Measurements from ENCODE around the gene ARID3B.

Gene ARID3B

DNA sequence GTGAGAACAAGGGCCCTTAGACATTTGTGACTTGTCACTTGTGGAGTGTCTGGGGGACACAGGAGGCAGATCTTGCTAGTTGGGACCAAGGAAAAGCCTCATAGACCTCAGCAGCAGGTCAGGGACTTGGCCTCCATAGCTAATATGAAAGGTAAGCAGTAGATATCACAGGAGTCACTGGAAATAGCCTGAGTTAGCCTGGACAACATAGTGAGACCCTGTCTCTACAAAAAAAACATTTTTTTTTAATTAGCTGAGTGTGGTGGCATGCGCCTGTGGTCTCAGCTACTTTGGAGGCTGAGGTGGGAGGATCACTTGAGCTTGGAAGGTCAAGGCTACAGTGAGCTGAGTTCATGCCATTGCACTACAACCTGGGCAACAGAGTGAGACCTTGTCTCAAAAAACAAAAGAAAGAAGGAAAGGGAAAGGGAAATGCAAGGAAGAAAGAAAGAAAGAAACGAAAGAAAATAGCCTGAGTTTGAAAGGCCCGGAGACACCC, 37.5 kb downstream of the ARID3B start:
- H3K27me3 ChIP-seq (ENCODE audit: control insufficient read depth, insufficient read depth, low read length): no peaks in the 10 kb centered on the region
- H3K4me1 ChIP-seq (ENCODE audit: control insufficient read depth, insufficient read depth, low read length): no peaks in the 10 kb centered on the region
- H3K9me3 ChIP-seq (ENCODE audit: control insufficient read depth, insufficient read depth, low read length): no peaks in the 10 kb centered on the region
- H3K9ac ChIP-seq (ENCODE audit: low read depth, low read length): no peak overlapping the region
- peaks cover 21% of the 10 kb centered on the region for H3K36me3 ChIP-seq (ENCODE audit: control insufficient read depth, insufficient read depth, low read length)
- no peak overlapping the region for H3K4me3 ChIP-seq (ENCODE audit: low read depth, low read length)

DNA sequence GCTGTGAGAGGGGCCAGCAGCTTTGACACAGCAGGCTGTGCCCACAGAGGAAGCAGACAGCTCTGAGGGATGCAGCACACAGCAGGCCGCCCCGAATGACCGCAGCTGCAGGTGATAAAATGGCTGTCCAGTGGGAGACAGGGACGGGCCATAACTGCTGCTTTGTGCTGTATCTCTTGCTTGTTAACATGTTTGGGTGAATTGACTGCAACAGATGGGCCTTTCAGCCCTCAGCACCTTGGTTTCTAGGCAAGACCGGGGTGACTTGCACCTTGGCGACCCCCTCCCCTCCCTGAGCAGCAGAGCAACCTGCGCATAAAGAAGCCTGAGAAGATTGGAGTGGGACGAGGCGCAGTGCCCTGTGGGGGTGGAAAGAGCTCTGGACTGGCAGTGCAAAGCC, 38.0 kb downstream of the ARID3B start:
- no peak overlapping the region for H3K9ac ChIP-seq (ENCODE audit: low read depth, low read length)
- no peaks in the 10 kb centered on the region for H3K27me3 ChIP-seq (ENCODE audit: control insufficient read depth, insufficient read depth, low read length)
- no peaks in the 10 kb centered on the region for H3K9me3 ChIP-seq (ENCODE audit: control insufficient read depth, insufficient read depth, low read length)
- H3K4me3 ChIP-seq (ENCODE audit: low read depth, low read length): no peak overlapping the region
- no peaks in the 10 kb centered on the region for H3K4me1 ChIP-seq (ENCODE audit: control insufficient read depth, insufficient read depth, low read length)
- H3K36me3 ChIP-seq (ENCODE audit: control insufficient read depth, insufficient read depth, low read length): peaks cover 18% of the 10 kb centered on the region

DNA sequence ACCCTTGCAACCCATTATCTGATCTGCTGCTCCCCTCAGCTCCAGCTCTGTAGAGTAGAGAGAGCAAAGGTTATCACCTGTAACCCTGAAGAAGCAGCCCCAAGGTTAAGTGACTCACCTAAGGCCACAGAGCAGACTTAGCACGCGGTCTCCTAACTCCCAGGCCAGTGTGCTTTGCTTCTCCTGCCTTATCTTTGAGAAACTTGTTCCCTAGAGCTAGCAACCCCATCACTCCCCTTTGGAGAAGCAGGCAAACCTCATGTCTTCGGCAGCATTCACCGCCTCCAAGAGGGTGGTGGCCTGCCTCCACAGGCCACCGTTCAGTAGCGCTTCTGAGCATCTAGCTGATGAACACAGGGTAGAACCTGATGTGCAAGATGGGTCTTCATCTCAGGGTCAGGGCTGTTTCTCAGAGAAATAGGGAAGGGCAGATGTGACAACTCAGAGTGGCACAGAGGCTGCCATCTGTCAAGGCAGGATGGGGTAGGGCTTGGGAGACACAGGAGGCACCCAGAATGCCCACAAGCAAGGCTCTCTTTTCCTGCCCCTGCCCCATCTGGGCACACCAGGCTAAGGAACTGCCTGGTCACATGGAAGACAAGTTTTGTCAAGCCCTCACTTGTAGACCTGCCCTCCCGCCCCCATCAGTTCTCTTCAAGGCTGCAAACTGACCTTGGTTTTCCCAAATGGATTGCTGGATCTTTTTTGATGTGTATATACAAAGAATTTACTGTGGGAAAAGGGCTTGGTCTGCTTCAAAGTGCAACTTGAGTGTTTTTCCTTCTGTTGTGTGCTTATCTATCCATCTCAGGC, 39.7 kb downstream of the ARID3B start:
- Histone ChIP-seq H3K4me1 (ENCODE audit: control insufficient read depth, insufficient read depth, low read length) (no peaks in the 10 kb centered on the region), H3K4me3 (ENCODE audit: low read depth, low read length) (no peak overlapping the region), H3K36me3 (ENCODE audit: control insufficient read depth, insufficient read depth, low read length) (peaks cover 6% of the 10 kb centered on the region), H3K27me3 (ENCODE audit: control insufficient read depth, insufficient read depth, low read length) (no peaks in the 10 kb centered on the region), H3K9ac (ENCODE audit: low read depth, low read length) (no peak overlapping the region), H3K9me3 (ENCODE audit: control insufficient read depth, insufficient read depth, low read length) (no peaks in the 10 kb centered on the region)

DNA sequence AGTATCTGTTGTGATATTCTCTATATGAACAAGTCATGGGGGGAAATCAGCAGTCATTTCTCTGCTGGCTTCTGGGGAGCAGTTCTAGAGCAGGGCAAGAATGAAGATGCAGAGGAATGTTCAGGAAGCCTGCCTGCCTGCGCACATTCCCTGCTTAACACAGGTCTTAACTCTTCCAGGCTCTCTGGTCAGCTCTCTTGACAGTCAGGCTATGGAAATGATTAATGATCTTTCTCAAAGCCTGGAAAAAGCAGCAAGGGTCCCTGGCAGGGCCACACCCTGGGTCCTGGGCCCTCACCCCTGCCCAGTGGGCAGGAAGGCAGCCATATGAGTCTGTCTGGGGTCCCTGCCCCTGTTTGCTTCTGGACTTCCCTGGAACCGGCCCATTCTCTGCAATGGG, 43.2 kb downstream of the ARID3B start:
- Histone ChIP-seq H3K9ac (ENCODE audit: low read depth, low read length) (no peak overlapping the region), H3K4me3 (ENCODE audit: low read depth, low read length) (no peak overlapping the region), H3K27me3 (ENCODE audit: control insufficient read depth, insufficient read depth, low read length) (no peaks in the 10 kb centered on the region), H3K4me1 (ENCODE audit: control insufficient read depth, insufficient read depth, low read length) (no peaks in the 10 kb centered on the region), H3K36me3 (ENCODE audit: control insufficient read depth, insufficient read depth, low read length) (peaks cover 7% of the 10 kb centered on the region), H3K9me3 (ENCODE audit: control insufficient read depth, insufficient read depth, low read length) (no peaks in the 10 kb centered on the region)

DNA sequence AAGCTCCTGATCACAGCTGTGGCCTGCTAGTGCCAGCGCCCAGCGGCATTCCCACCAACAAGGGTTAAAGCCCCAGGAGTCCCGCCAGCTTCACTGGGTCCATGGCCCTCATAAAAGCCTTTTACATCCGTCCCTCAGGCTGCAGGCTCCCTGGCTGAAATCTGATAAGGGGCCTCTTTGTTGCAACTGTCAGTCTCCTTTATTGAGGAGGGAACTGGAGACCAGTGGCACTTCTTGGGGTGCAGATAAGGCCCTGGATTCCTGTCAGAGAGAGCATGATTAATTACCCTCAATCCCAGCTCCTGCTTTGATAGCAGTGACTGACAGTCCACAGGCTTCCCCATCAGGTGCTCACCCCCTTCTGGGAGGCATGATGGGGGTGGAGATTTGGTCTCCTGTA, 43.8 kb downstream of the ARID3B start:
- Histone ChIP-seq H3K9ac (ENCODE audit: low read depth, low read length) (no peak overlapping the region), H3K36me3 (ENCODE audit: control insufficient read depth, insufficient read depth, low read length) (peaks cover 12% of the 10 kb centered on the region), H3K4me1 (ENCODE audit: control insufficient read depth, insufficient read depth, low read length) (no peaks in the 10 kb centered on the region), H3K9me3 (ENCODE audit: control insufficient read depth, insufficient read depth, low read length) (no peaks in the 10 kb centered on the region), H3K4me3 (ENCODE audit: low read depth, low read length) (no peak overlapping the region), H3K27me3 (ENCODE audit: control insufficient read depth, insufficient read depth, low read length) (no peaks in the 10 kb centered on the region)

DNA sequence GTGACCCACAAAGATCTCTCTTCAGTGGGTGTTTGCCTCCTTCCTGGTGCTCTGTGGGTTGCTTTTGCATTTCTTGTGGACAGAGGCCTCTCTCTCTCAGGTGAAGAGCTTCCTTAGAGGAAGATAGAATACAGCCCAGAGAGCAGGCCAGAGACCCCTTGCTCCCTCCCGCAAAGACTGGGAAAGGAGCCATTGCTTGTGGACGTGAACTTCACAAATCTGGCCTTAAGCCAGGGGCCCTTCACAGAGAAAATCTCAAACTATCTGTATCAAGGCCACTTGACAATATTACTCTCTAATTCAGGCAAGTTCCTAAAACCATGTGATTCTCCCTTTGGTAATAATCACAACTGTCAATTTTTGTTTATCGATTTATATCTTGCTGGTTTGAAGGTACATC, 44.2 kb downstream of the ARID3B start:
- H3K36me3 ChIP-seq (ENCODE audit: control insufficient read depth, insufficient read depth, low read length): peaks cover 16% of the 10 kb centered on the region

DNA sequence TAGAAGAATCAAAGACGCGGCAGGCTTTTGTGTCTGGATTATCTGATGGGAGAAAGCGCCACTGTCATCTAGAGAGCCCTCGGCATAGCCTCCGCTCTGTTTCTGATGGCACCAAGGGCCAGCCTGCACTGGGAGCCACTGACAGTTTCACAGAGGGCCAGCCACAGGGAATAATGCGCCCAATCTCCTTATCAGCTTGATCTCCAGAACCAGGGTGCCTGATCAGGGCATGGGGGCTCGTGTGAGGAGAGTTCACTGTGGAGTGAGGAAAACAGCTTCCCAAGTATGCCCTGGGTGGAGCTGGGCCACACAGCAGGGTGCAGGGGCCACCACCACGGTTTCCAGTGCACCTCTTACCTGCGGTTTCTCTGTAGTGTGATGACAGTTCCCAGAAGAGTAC, 44.8 kb downstream of the ARID3B start:
- H3K27me3 ChIP-seq (ENCODE audit: control insufficient read depth, insufficient read depth, low read length): no peaks in the 10 kb centered on the region
- H3K9me3 ChIP-seq (ENCODE audit: control insufficient read depth, insufficient read depth, low read length): no peaks in the 10 kb centered on the region
- H3K36me3 ChIP-seq (ENCODE audit: control insufficient read depth, insufficient read depth, low read length): peaks cover 21% of the 10 kb centered on the region
- H3K4me3 ChIP-seq (ENCODE audit: low read depth, low read length): no peak overlapping the region
- H3K4me1 ChIP-seq (ENCODE audit: control insufficient read depth, insufficient read depth, low read length): no peaks in the 10 kb centered on the region
- H3K9ac ChIP-seq (ENCODE audit: low read depth, low read length): no peak overlapping the region

More for the DNA sequence above, 44.2 kb downstream of the ARID3B start:
- no peaks in the 10 kb centered on the region for H3K4me1 ChIP-seq (ENCODE audit: control insufficient read depth, insufficient read depth, low read length)
- no peak overlapping the region for H3K4me3 ChIP-seq (ENCODE audit: low read depth, low read length)
- H3K9me3 ChIP-seq (ENCODE audit: control insufficient read depth, insufficient read depth, low read length): no peaks in the 10 kb centered on the region
- H3K9ac ChIP-seq (ENCODE audit: low read depth, low read length): no peak overlapping the region
- H3K27me3 ChIP-seq (ENCODE audit: control insufficient read depth, insufficient read depth, low read length): no peaks in the 10 kb centered on the region

DNA sequence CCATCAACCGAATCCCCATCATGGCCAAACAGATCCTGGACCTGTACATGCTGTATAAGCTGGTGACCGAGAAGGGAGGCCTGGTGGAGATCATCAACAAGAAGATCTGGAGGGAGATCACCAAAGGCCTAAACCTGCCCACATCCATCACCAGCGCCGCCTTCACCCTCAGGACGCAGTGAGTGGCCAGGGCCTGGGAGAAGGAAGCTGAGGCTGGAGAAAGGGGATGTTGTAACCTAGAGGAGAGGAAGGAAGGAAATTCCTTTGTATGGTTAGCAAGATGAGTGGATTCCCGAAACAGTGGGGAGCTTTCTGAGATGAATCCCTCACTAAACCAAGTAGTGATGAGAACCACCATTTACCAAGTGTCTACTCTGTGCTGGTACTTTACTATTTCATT, 48.8 kb downstream of the ARID3B start:
- no peak overlapping the region for H3K9ac ChIP-seq (ENCODE audit: low read depth, low read length)
- no peaks in the 10 kb centered on the region for H3K27me3 ChIP-seq (ENCODE audit: control insufficient read depth, insufficient read depth, low read length)
- H3K36me3 ChIP-seq (ENCODE audit: control insufficient read depth, insufficient read depth, low read length): peaks cover 51% of the 10 kb centered on the region
- no peaks in the 10 kb centered on the region for H3K9me3 ChIP-seq (ENCODE audit: control insufficient read depth, insufficient read depth, low read length)
- H3K4me1 ChIP-seq (ENCODE audit: control insufficient read depth, insufficient read depth, low read length): no peaks in the 10 kb centered on the region
- H3K4me3 ChIP-seq (ENCODE audit: low read depth, low read length): no peak overlapping the region

DNA sequence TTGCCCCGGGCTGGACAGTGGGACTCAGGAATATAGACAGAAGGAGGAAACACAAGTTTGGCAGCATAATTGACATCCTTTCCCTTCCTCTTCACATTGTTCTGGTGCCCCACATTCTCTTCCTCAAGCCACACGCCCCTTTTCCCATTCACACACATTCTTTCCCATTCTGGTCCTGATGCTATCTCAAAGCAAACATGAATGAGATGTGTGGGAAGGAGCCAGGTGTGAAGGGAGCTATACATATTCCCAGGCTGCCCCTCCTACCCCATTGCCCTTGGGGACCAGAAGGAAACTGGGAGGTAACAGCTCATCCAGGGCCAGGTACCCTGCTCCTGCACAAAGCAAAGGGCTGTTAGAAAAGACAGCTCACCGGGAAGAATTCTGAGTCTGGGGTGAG, 51.2 kb downstream of the ARID3B start:
- H3K36me3 ChIP-seq (ENCODE audit: control insufficient read depth, insufficient read depth, low read length): peaks cover 58% of the 10 kb centered on the region
- H3K4me3 ChIP-seq (ENCODE audit: low read depth, low read length): no peak overlapping the region
- no peaks in the 10 kb centered on the region for H3K9me3 ChIP-seq (ENCODE audit: control insufficient read depth, insufficient read depth, low read length)

DNA sequence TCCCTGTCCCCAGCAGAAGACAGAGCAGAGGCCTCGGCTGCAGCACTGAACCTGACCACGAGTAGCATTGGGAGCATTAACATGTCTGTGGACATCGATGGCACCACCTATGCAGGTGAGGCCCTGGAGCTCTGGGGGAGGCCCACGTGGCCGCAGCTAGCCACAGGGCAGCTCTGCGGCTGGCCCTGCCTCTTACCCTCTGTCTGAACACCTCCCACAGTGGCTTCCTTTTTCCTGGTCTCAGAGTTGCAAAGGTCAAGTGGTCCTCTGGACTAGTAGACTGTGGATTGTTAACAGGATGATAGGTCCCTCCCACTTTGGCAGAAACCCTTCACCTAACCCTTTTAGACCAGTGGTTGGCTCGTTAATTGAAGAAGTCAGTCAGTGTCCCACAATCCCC, 52.1 kb downstream of the ARID3B start:
- H3K4me3 ChIP-seq (ENCODE audit: low read depth, low read length): no peak overlapping the region
- peaks cover 55% of the 10 kb centered on the region for H3K36me3 ChIP-seq (ENCODE audit: control insufficient read depth, insufficient read depth, low read length)
- no peaks in the 10 kb centered on the region for H3K27me3 ChIP-seq (ENCODE audit: control insufficient read depth, insufficient read depth, low read length)
- H3K4me1 ChIP-seq (ENCODE audit: control insufficient read depth, insufficient read depth, low read length): peaks cover 2% of the 10 kb centered on the region
- no peak overlapping the region for H3K9ac ChIP-seq (ENCODE audit: low read depth, low read length)
- no peaks in the 10 kb centered on the region for H3K9me3 ChIP-seq (ENCODE audit: control insufficient read depth, insufficient read depth, low read length)

More for the DNA sequence above, 51.2 kb downstream of the ARID3B start:
- Histone ChIP-seq H3K9ac (ENCODE audit: low read depth, low read length) (no peak overlapping the region), H3K4me1 (ENCODE audit: control insufficient read depth, insufficient read depth, low read length) (no peaks in the 10 kb centered on the region), H3K27me3 (ENCODE audit: control insufficient read depth, insufficient read depth, low read length) (no peaks in the 10 kb centered on the region)

DNA sequence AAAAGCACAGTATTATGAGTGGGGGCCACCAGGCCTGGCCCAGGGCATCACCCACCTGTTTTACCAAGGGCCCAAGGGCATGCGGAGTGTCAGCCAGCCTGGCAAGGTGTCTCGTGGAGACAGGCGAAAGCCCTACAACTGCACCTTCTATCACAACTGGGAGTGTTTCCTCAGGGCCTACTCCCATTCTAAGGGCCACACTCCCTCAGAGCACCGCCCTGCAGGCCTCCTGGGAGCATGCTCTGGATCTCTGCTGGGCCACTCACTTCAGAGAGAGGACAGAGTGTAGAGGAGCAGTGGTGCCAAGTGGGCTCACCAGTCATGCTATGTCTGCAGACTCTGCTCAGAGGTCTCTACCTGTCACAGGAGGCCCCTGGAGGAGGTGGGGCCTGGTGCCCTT, 53.4 kb downstream of the ARID3B start:
- Histone ChIP-seq H3K4me1 (ENCODE audit: control insufficient read depth, insufficient read depth, low read length) (peaks cover 3% of the 10 kb centered on the region), H3K9me3 (ENCODE audit: control insufficient read depth, insufficient read depth, low read length) (no peaks in the 10 kb centered on the region), H3K27me3 (ENCODE audit: control insufficient read depth, insufficient read depth, low read length) (no peaks in the 10 kb centered on the region), H3K4me3 (ENCODE audit: low read depth, low read length) (no peak overlapping the region), H3K36me3 (ENCODE audit: control insufficient read depth, insufficient read depth, low read length) (peaks cover 56% of the 10 kb centered on the region), H3K9ac (ENCODE audit: low read depth, low read length) (no peak overlapping the region)

DNA sequence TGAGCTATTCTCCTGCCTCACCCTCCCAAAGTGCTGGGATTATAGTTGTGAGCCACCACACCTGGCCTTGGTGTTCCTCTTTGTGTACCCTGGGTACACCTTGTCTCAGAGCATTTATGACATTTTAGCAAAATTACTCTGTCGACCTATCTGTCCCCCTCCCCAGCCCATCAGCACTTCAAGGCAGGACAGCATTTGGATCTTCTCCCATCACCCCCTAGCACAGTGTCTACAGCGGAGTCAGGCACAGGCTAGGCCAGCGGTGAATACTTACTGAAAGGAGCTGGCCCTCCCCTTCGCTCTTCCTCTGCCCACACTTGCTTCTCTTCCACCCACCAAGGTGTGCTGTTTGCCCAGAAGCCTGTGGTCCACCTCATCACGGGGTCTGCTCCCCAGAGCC, 54.3 kb downstream of the ARID3B start:
- Histone ChIP-seq H3K9me3 (ENCODE audit: control insufficient read depth, insufficient read depth, low read length) (no peaks in the 10 kb centered on the region), H3K36me3 (ENCODE audit: control insufficient read depth, insufficient read depth, low read length) (peaks cover 53% of the 10 kb centered on the region), H3K27me3 (ENCODE audit: control insufficient read depth, insufficient read depth, low read length) (no peaks in the 10 kb centered on the region), H3K9ac (ENCODE audit: low read depth, low read length) (no peak overlapping the region), H3K4me3 (ENCODE audit: low read depth, low read length) (no peak overlapping the region), H3K4me1 (ENCODE audit: control insufficient read depth, insufficient read depth, low read length) (peaks cover 3% of the 10 kb centered on the region)

Data from iPS-15b (cell line).